Astrocyte (in vitro differentiated cells and primary cell): Measurements from ENCODE around the gene ZNF410.

Experiments used
- CTCF ChIP-seq: IDR thresholded peaks from 2 replicates; pipeline ENCODE4 v1.5.1; 2011; ENCODE audit warnings: low read depth, mild to moderate bottlenecking, inconsistent platforms, low read length, moderate library complexity; ENCODE audit not compliant: insufficient read depth
- EZH2 ChIP-seq: IDR thresholded peaks from 2 replicates; pipeline ENCODE4 v1.6.1; 2012; ENCODE audit warnings: mild to moderate bottlenecking, low read length, inconsistent platforms; ENCODE audit not compliant: insufficient read depth

GRCh38 chr14:73887694-73888459 is 1.2 kb downstream of the ZNF410 start:
- TF ChIP-seq CTCF (no peak), EZH2 (no peak)
